GM19240 (cell line): ENCODE data around the gene NRAP.
"Not testable (repeated sequence)": the region's sequence is repeated elsewhere in the genome, so short reads cannot be mapped to it uniquely, and the experiment has no call there.

ENCODE experiments used
- DNase-seq: peaks from one replicate; pipeline ENCODE4 v3.0.0; 2011; ENCODE audit warnings: low spot score; ENCODE audit not compliant: insufficient read length

The NRAP gene

DNA sequence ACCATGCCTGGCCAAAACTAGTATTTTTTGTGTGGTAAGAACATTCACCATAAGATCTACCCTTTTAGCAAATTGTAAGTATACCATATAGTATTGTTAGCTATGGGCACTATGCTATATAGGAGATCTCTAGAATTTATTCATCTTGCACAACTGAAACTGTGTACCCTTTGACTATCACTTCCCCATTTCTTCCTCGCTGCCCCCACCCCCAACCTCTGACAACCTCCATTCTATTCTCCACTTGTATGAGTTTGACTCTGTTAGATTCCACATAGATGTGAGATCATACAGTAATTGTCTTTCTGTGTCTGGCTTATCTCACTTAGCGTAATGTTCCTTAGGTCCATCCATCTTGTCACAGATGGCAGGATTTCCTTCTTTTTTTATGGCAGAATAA, 19.5 kb upstream of the NRAP start:
- DNase-seq = no peak

DNA sequence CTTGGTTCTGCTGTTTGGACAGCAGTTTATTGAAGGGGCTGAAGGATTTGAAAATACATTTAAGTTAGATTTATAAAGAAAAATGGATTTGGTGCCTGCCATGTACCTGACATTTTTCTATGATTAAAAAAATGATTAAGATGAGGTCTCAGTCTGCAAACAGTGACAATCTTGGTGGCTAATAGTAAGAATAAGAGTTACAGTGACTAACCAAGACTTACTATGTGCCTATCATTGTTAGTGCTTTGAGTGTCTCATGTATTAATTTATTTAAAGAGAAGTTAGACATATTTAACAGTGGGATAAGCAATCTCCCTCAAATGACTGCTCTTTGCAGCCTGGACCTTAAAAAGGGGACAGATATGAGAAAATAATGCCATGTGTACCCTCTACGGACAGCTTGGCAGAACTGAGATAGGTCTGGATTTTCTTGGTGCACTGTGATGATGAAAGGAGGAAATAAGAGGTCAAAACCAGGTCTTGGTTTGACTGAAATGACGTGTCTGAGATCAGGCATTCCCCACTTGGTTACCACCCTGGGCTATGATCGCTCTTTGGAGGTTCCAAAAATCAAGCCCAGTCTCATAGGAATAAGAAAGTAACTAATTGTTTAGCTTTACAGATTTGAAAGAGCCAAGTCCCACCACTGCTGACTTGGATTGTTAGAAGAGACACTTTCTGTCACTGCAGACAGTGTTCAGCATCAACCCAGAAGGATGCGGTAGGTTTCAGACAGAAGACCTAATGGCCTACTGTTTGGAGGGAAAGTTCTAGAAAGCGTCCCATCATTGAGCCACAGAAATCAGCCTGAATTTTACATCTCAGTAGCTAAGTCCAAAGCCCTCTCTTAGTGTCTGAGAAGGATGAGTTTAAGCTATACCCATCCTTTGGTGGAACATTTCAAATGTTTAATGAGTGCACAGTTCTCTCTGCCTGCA, 18.0 kb upstream of the NRAP start:
- DNase-seq = peak; percentile 38

DNA sequence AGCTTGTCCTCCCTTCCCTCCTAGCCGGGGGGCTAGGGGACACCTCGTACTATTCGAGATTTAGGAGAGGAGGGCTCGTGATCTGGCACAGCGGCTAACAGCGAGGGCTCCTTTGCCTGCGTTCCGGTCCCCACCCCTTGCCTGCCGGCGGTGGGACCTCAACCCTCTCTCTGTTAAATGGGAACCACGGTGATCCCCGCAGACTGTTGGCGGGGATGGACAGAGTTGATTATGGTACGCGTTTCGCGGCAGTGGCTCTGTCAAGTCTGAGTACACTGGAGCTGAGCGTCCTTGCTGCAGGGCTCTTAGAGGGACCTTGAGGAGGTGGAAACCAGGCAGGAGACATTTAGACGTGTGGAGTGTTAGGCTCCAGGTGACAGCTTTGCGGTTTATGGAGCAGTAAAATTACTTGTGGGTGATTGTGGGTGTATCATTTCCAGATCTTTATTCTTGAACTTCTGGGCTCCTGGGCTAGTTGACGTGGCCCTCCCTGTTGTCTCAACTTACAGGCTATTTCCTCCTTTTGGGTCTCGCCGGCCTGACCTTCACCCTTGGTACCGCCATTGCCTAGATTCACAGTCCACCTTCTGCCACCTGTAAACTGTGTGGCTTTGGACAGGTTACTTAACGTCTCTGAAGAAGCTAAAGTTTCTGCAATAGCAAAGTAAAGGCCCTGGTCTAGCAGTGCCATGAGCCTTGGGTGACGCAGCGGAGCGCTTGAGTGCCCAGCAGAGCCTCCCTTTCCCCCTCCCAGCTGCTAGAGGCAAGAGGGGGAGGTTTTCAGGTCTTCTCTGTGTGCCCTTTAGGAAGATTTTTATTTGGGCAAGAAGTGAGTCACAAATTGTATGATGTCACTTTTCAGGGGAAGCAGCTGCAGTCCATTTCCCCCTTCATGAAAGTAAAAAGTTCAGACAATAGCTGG, 16.6 kb upstream of the NRAP start:
- DNase-seq = no peak

- DNase-seq = peak; percentile 34
These were observed 15.8 kb upstream of the NRAP start, which contains the start of gene CASP7 for GRCh38 chr10:113679463-113680189. Gene CASP7 (plus strand): TSS chr10:113679912. CDS start chr10:113697494, 17,582 bp downstream.

DNA sequence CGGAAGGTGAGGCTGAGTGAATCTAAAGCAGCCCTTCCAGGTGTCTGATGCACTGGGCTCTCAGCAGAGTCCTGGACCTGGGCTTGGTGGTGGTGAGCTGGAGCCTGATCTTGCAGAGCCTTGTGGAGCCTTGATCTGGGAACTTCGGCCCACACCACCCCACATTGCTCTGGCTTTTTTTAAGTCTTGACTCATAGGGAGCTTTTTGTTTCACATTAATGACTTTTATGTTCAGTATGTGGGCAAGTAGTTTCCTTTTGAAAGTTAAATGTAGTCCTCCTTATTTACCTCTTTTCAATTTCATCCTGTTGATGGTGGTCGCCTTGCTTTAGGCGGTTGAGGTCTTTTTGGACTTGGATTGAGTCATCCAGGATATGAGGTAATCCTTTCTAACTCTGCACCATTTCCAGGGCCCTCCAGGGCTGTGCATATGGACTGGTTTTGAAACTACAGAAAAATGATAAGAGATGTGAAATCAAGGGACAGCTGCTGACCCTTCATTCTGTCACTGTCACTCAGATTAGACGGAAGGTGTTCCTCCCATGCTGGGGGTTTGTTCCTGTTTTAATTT, 2.9 kb upstream of the NRAP start:
- DNase-seq = no peak

DNA sequence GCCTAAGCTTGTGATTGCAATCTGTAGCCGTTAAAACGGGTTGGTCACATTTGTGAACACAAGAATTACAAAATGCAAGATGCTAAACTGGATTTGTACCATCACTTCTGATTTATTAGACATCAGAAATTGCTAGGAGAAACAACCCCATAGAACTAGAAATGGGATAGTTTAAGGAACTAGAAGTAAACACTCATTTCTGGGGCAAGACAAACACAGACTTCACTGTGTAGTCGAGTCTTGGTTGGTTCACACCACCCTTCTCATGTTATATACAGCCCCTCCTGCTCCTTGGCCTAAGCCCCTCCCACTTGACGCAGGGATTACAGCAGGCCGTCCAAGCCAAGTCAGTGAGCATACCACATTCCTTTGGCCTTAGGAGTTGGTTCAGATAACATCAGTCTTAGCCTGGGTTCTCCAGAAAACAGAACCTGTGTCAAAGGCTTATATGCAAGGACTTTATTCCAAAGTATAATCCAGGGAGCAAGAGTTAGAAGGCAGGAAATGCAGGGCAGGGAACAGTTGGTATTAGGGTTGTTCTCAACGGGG, 2.0 kb upstream of the NRAP start:
- DNase-seq = no peak

DNA sequence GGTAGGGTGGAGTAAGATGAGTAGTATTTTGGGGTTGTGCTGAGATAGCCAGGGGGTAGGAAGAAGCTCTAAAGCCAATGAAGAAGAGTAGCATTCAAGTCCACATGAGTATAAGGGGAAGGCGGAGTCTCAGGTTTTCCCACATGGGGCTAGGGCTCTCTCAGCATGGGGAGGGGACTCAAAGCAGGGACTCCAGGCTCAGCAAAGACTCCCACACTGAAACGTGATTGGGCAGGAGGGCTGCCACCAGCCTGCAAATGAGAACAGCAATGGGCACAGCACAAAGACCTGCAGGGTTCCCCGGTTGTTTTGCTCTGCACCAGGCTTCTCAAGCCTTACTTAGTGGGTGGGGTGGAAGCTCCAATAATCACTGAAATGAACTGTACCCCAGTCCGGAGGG, 1.5 kb upstream of the NRAP start:
- no peak for DNase-seq

DNA sequence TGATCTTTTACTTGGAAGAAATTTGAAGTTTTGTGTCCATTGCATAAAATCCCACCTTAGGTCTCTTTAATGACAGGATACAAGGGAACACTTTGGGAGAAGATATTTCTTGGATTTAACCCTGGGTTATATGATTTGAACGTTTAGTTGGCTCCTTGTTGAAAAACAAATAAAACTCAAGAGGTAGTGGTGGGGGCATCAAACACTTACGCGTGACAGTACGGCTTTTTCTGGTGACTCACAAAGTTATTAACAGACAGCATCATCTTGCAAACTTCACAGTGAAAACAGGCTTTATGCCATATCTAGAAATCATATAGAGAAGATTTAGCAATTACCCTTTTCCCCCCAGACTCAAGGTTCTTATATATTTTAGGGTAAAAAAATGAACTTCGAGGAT, 699 bp downstream of the NRAP start:
- DNase-seq = no peak

DNA sequence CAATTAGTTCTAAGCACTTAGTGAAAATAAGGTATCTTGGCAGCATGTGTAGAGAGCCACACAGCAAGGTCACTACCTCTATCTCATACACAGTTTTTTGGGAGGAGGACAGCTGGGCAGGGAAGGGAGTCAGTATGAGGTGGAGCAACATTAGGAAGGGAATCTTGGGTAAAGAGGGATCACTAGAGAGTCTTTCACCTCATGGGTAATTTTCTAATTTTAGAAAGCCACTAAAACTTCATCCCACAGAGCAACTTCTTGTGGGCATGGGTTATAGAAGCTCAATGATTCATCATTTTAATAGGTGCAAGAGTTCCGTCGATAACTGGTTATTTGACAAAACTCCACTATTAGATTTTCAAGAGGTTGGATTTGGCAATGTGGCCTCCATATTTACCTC, 2.5 kb downstream of the NRAP start:
- no peak for DNase-seq

GRCh38 chr10:113657544-113657943, 6.3 kb downstream of the NRAP start:
- no peak for DNase-seq

DNA sequence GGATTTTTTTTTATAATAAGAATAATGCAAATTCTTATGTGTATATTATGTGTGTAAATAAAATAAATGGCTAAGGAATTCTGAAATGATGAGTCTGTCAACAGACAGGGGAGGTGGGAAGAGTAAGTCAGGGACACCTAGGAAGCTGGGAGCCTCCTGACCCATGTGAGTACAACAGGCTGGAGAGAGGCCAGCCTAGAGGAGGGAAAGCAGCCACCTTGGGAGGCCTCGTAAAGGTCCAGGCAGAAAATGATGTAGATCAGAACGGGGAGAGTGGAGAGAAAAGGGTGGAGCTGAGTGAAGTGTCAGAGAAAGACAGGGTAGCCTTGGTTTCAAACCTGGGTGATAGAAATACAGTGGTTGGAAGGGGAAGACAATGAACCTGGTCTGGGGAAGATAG, 6.9 kb downstream of the NRAP start:
- no peak for DNase-seq

- DNase-seq = not testable (repeated sequence)
These were observed 11.4 kb downstream of the NRAP start for GRCh38 chr10:113652456-113652855.

DNA sequence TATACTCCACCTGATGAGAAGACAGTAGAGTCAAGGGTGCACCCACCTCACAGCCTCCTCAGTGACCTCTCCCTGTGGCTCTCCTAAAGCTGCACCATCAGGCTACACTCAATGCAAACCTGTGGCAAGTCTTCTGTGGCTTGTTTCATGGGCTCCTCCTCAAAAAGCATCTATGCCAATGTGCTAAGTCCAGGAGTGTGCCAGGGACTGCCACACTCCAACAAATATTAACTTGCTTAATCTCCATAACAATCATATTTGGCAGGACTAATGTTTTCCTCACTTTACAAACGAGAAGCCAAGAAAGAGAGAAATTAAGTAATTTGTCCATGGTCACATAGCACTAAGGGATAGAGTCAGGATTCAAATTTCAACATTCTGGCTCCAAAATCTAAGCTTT, 11.9 kb downstream of the NRAP start:
- DNase-seq = no peak

GRCh38 chr10:113651021-113651420, 12.8 kb downstream of the NRAP start:
- no peak for DNase-seq

DNA sequence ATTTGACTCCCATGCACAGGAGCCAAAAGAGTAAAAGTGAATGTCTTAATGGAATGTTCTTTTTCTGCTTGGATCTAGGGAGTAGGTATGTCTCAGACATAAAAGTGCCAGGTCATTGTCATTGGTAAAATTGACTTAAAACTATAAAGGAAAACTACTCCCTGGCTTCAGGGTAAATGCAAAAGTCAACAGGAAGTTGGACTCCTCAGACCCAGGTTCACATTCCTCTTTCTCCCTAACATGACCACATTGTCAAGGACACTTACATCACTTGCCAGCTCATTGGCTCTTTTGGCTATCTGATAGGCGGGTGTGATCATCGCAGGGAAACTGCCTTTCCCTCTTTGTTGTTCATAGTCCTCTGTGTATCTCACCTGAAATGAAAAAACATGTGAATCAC, 13.7 kb downstream of the NRAP start:
- no peak for DNase-seq

DNA sequence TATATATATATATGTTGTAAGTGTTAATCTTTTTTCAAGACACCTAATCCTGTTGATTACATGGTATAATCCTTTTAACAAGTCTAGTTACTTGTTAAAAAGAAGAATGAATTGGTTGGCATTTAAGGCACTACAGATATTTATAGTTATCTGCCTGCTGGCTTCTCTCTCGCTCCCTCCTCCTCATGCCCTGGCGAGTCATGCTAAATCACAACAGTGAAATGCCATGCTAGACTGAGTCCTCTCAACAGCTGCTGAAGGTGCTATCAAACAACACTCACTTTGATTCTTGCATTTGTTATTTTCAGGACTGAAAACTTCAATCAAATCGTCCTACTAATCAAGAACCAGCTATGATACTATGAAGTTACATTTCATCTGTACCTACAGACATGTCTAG, 15.4 kb downstream of the NRAP start:
- no peak for DNase-seq

DNA sequence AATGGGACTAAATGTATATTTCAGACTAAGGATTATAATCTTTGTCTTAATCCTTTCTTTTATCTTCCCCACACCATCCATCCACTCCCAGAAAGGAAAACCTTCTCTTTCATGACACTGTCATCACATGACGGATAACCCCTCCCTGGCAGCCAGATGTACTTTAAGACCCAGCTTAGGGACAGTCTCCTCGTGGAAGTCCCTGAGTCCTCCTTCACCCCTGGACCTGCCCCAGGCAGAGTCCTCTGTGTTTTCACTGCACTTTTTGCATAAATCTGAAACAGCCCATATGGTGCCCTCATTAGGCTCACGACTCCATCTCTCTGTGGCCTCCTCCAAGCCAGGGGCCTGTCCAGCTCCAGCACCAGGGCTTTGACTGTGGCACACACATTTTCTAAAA, 16.0 kb downstream of the NRAP start:
- no peak for DNase-seq

- DNase-seq = no peak
These were observed 17.3 kb downstream of the NRAP start for GRCh38 chr10:113646336-113647201.

GRCh38 chr10:113644185-113645120, 19.4 kb downstream of the NRAP start:
- no peak for DNase-seq
